ENCODE results near the gene AVEN.

DNA sequence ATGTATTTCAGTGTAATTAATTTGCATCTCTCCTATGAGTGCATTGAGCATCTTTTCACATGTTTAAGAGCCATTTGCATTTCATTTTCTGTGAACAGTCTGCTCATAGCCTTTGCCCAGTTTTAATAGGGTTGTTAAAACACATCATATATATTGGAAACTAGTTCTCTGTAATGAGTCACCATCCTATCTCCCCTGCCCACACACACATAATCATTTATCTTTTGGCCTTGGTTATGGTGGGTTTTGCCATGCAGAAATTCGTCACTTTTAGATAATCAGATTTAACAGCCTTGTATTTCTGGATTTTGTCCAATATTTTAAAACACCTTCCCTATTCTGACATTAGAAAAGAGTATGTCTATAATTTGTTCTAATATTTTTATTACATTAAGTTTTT, 82.6 kb downstream of the AVEN start:
- TF ChIP-seq, protein P1, sequence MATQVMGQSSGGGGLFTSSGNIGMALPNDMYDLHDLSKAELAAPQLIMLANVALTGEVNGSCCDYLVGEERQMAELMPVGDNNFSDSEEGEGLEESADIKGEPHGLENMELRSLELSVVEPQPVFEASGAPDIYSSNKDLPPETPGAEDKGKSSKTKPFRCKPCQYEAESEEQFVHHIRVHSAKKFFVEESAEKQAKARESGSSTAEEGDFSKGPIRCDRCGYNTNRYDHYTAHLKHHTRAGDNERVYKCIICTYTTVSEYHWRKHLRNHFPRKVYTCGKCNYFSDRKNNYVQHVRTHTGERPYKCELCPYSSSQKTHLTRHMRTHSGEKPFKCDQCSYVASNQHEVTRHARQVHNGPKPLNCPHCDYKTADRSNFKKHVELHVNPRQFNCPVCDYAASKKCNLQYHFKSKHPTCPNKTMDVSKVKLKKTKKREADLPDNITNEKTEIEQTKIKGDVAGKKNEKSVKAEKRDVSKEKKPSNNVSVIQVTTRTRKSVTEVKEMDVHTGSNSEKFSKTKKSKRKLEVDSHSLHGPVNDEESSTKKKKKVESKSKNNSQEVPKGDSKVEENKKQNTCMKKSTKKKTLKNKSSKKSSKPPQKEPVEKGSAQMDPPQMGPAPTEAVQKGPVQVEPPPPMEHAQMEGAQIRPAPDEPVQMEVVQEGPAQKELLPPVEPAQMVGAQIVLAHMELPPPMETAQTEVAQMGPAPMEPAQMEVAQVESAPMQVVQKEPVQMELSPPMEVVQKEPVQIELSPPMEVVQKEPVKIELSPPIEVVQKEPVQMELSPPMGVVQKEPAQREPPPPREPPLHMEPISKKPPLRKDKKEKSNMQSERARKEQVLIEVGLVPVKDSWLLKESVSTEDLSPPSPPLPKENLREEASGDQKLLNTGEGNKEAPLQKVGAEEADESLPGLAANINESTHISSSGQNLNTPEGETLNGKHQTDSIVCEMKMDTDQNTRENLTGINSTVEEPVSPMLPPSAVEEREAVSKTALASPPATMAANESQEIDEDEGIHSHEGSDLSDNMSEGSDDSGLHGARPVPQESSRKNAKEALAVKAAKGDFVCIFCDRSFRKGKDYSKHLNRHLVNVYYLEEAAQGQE (IDR thresholded peaks at IDR 0.05; ENCODE audit: low read depth, low read length): no peak
- TF ChIP-seq TAF1 (IDR thresholded peaks at IDR 0.05; ENCODE audit: borderline replicate concordance, low read depth, low read length) (no peak), EP300 (IDR thresholded peaks at IDR 0.05; ENCODE audit: borderline replicate concordance in 1 of 2, low read depth in 1 of 2, low read length in 1 of 2) (no peak), RAD21 (IDR thresholded peaks at IDR 0.05; ENCODE audit: low read length) (no peak), MXI1 (IDR thresholded peaks at IDR 0.05; ENCODE audit: low read depth, low read length) (no peak), YY1 (IDR thresholded peaks at IDR 0.05; ENCODE audit: low read depth) (no peak), RFX5 (IDR thresholded peaks at IDR 0.05; ENCODE audit: low read length) (no peak), RXRA (IDR thresholded peaks at IDR 0.05; ENCODE audit: borderline replicate concordance, low read depth) (no peak), GABPA (IDR thresholded peaks at IDR 0.05; ENCODE audit: low read depth) (no peak), SMC3 (IDR thresholded peaks at IDR 0.05; ENCODE audit: low read depth, low read length) (no peak)
- TF ChIP-seq, protein P2, sequence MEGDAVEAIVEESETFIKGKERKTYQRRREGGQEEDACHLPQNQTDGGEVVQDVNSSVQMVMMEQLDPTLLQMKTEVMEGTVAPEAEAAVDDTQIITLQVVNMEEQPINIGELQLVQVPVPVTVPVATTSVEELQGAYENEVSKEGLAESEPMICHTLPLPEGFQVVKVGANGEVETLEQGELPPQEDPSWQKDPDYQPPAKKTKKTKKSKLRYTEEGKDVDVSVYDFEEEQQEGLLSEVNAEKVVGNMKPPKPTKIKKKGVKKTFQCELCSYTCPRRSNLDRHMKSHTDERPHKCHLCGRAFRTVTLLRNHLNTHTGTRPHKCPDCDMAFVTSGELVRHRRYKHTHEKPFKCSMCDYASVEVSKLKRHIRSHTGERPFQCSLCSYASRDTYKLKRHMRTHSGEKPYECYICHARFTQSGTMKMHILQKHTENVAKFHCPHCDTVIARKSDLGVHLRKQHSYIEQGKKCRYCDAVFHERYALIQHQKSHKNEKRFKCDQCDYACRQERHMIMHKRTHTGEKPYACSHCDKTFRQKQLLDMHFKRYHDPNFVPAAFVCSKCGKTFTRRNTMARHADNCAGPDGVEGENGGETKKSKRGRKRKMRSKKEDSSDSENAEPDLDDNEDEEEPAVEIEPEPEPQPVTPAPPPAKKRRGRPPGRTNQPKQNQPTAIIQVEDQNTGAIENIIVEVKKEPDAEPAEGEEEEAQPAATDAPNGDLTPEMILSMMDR (IDR thresholded peaks at IDR 0.05): no peak
- TF ChIP-seq, protein P3, sequence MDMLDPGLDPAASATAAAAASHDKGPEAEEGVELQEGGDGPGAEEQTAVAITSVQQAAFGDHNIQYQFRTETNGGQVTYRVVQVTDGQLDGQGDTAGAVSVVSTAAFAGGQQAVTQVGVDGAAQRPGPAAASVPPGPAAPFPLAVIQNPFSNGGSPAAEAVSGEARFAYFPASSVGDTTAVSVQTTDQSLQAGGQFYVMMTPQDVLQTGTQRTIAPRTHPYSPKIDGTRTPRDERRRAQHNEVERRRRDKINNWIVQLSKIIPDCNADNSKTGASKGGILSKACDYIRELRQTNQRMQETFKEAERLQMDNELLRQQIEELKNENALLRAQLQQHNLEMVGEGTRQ (IDR thresholded peaks at IDR 0.05; ENCODE audit: borderline replicate concordance, low read depth, low read length): no peak
